IMR-90 (cell line): Measurements from ENCODE around the gene SPATA2. TPM values are rescaled to one million over a fixed set of nuclear protein-coding genes. Genes with fewer than 3 reads are reported as not detected.

Source experiments
- ATAC-seq: fragments of 200-7000 bp; cut with Tn5 transposase; 2 replicates; pipeline ENCODE4 v1.9.1; 2020; ENCODE audit warnings: low read depth, mild to moderate bottlenecking, moderate library complexity
- BruUV-seq: library from RNA; stranded (reverse); fragments of 400-500 nt; replicated peaks from 2 replicates; lab custom pipeline; 2021; lab: Mats Ljungman, UMichigan
- CTCF ChIA-PET: fragments of 300-600 bp; formaldehyde crosslinking; extraction: SDS; loops from one replicate; lab custom pipeline; 2021; ENCODE audit warnings: antibody characterized with exemption; lab: Yijun Ruan, JAX
- POLR2A ChIA-PET: fragments of 300-600 bp; sonication (Branson Sonifier 250); formaldehyde crosslinking; loops from one replicate; lab custom pipeline; 2022; ENCODE audit warnings: antibody characterized with exemption; ENCODE audit not compliant: unreplicated experiment; lab: Charles Lee
- DNase-seq: peaks from one replicate; pipeline ENCODE4 v3.0.0; 2013
- H2AFZ ChIP-seq: replicated peaks from 2 replicates; pipeline ENCODE3; 2013; ENCODE audit warnings: low read length, mild to moderate bottlenecking; ENCODE audit not compliant: poor library complexity
- H2AK5ac ChIP-seq: 2 replicates; pipeline ENCODE4 v1.6.1; 2013; ENCODE audit warnings: low read depth, low read length, inconsistent platforms
- H2AK9ac ChIP-seq: replicated peaks from 2 replicates; pipeline ENCODE3; 2013; ENCODE audit warnings: mild to moderate bottlenecking, low read depth, low read length, moderate library complexity; ENCODE audit not compliant: poor library complexity
- H2BK120ac ChIP-seq: 2 replicates; pipeline ENCODE4 v1.6.1; 2013; ENCODE audit warnings: low read depth, low read length, inconsistent platforms
- H2BK15ac ChIP-seq: 3 replicates; pipeline ENCODE4 v1.6.1; 2013; ENCODE audit warnings: low read depth, low read length, inconsistent platforms
- H2BK20ac ChIP-seq: 2 replicates; pipeline ENCODE4 v1.6.1; 2013; ENCODE audit warnings: low read depth, mild to moderate bottlenecking, inconsistent platforms, low read length, moderate library complexity
- H2BK5ac ChIP-seq: 2 replicates; pipeline ENCODE4 v1.6.1; 2013; ENCODE audit warnings: mild to moderate bottlenecking, low read depth, low read length, inconsistent platforms; ENCODE audit not compliant: poor library complexity, severe bottlenecking
- H3K14ac ChIP-seq: replicated peaks from 2 replicates; pipeline ENCODE4 v1.6.1; 2013; ENCODE audit warnings: low read depth, low read length, inconsistent platforms
- H3K18ac ChIP-seq: 2 replicates; pipeline ENCODE4 v1.6.1; 2013; ENCODE audit warnings: low read depth, low read length, control low read depth
- H3K23ac ChIP-seq: 2 replicates; pipeline ENCODE4 v1.6.1; 2013; ENCODE audit warnings: low read depth, low read length, inconsistent platforms
- H3K27ac ChIP-seq: 2 replicates; pipeline ENCODE4 v1.5.1; 2013; ENCODE audit warnings: mild to moderate bottlenecking, control low read depth, low read length; ENCODE audit not compliant: insufficient read depth
- H3K27me3 ChIP-seq: 2 replicates; pipeline ENCODE4 v1.6.1; 2013; ENCODE audit warnings: low read length; ENCODE audit not compliant: control insufficient read depth, insufficient read depth
- H3K36me3 ChIP-seq: 2 replicates; pipeline ENCODE4 v1.6.1; 2013; ENCODE audit warnings: low read length, mixed read lengths; ENCODE audit not compliant: control insufficient read depth, insufficient read depth
- H3K4ac ChIP-seq: 2 replicates; pipeline ENCODE4 v1.6.1; 2013; ENCODE audit warnings: low read depth, low read length, inconsistent platforms
- H3K4me1 ChIP-seq: 2 replicates; pipeline ENCODE4 v1.6.1; 2013; ENCODE audit warnings: low read length, mixed read lengths; ENCODE audit not compliant: control insufficient read depth, insufficient read depth
- H3K4me2 ChIP-seq: 2 replicates; pipeline ENCODE4 v1.6.1; 2013; ENCODE audit warnings: low read depth, mild to moderate bottlenecking, control low read depth, low read length, moderate library complexity
- H3K4me3 ChIP-seq: 2 replicates; pipeline ENCODE4 v1.5.1; 2013; ENCODE audit warnings: low read depth, mild to moderate bottlenecking, control low read depth, low read length, moderate library complexity; ENCODE audit not compliant: insufficient read depth
- H3K56ac ChIP-seq: 2 replicates; pipeline ENCODE4 v1.6.1; 2013; ENCODE audit warnings: low read length, inconsistent platforms; ENCODE audit not compliant: insufficient read depth; ENCODE audit errors: extremely low read depth
- H3K79me1 ChIP-seq, 2 experiments: 2 replicates each; pipeline ENCODE4 v1.6.1; 2013; ENCODE audit warnings: low read length in 2 of 2, inconsistent platforms in 1 of 2, low read depth in 1 of 2
- H3K9ac ChIP-seq: 2 replicates; pipeline ENCODE4 v1.6.1; 2013; ENCODE audit warnings: low read depth, low read length, control low read depth
- H3K9me1 ChIP-seq: 2 replicates; pipeline ENCODE4 v1.6.1; 2013; ENCODE audit warnings: low read length, inconsistent platforms; ENCODE audit not compliant: insufficient read depth
- H3K9me3 ChIP-seq: 2 replicates; pipeline ENCODE4 v1.6.1; 2013; ENCODE audit warnings: low read length; ENCODE audit not compliant: control insufficient read depth, insufficient read depth
- H4K20me1 ChIP-seq: 2 replicates; pipeline ENCODE4 v1.6.1; 2013; ENCODE audit warnings: low read length, inconsistent platforms; ENCODE audit not compliant: insufficient read depth
- H4K5ac ChIP-seq: 2 replicates; pipeline ENCODE4 v1.6.1; 2013; ENCODE audit warnings: mild to moderate bottlenecking, low read depth, low read length, control low read depth
- H4K8ac ChIP-seq, 2 experiments: 2 replicates each; pipeline ENCODE4 v1.6.1; 2013; ENCODE audit warnings: low read depth in 2 of 2, low read length in 2 of 2, control low read depth in 1 of 2, inconsistent platforms in 1 of 2
- H4K91ac ChIP-seq: 2 replicates; pipeline ENCODE4 v1.6.1; 2013; ENCODE audit warnings: low read depth, low read length, inconsistent platforms; ENCODE audit not compliant: insufficient read depth
- BHLHE40 ChIP-seq: fragments of 150-350 bp; IDR thresholded peaks from 2 replicates; pipeline ENCODE4 v1.6.1; 2016; ENCODE audit warnings: mild to moderate bottlenecking, low read depth, low read length
- CEBPB ChIP-seq: IDR thresholded peaks from 2 replicates; pipeline ENCODE4 v1.6.1; 2012; ENCODE audit warnings: low read depth, low read length, improper control_type of control experiment
- CHD1 ChIP-seq: IDR thresholded peaks from 2 replicates; pipeline ENCODE4 v1.6.1; 2012; ENCODE audit warnings: low read depth, low read length, improper control_type of control experiment
- CTCF ChIP-seq: conservative IDR thresholded peaks from 2 replicates; pipeline ENCODE4 v1.5.1; 2012; ENCODE audit warnings: mild to moderate bottlenecking, low read depth, low read length, improper control_type of control experiment
- ELK1 ChIP-seq: fragments of 150-350 bp; IDR thresholded peaks from 2 replicates; pipeline ENCODE4 v1.6.1; 2016; ENCODE audit warnings: low read depth, mild to moderate bottlenecking, low read length, moderate library complexity, borderline replicate concordance
- FOS ChIP-seq: fragments of 150-350 bp; IDR thresholded peaks from 2 replicates; pipeline ENCODE4 v1.6.1; 2016; ENCODE audit warnings: low read depth, low read length
- MAFK ChIP-seq: IDR thresholded peaks from 2 replicates; pipeline ENCODE4 v1.6.1; 2012; ENCODE audit warnings: low read depth, low read length, improper control_type of control experiment
- MAZ ChIP-seq: IDR thresholded peaks from 2 replicates; pipeline ENCODE4 v1.6.1; 2012; ENCODE audit warnings: low read depth, mild to moderate bottlenecking, low read length, improper control_type of control experiment, moderate library complexity, borderline replicate concordance
- NFE2L2 ChIP-seq: fragments of 150-350 bp; IDR thresholded peaks from 2 replicates; pipeline ENCODE4 v1.6.1; 2016; ENCODE audit warnings: low read depth, mild to moderate bottlenecking, low read length
- POLR2A ChIP-seq: IDR thresholded peaks from 2 replicates; pipeline ENCODE4 v1.6.1; 2012; ENCODE audit warnings: mild to moderate bottlenecking, low read depth, low read length
- RAD21 ChIP-seq: IDR thresholded peaks from 2 replicates; pipeline ENCODE4 v1.6.1; 2012; ENCODE audit warnings: low read length, improper control_type of control experiment
- RCOR1 ChIP-seq: IDR thresholded peaks from 2 replicates; pipeline ENCODE4 v1.6.1; 2012; ENCODE audit warnings: mild to moderate bottlenecking, low read length, improper control_type of control experiment; ENCODE audit not compliant: insufficient replicate concordance
- SMC3 ChIP-seq: fragments of 150-350 bp; IDR thresholded peaks from 2 replicates; pipeline ENCODE4 v1.6.1; 2016; ENCODE audit warnings: low read depth, mild to moderate bottlenecking, antibody characterized with exemption, low read length, moderate library complexity
- USF2 ChIP-seq: fragments of 150-350 bp; IDR thresholded peaks from 2 replicates; pipeline ENCODE4 v1.6.1; 2017; ENCODE audit warnings: mild to moderate bottlenecking, antibody characterized with exemption, low read length, low read depth
- WGBS, 2 experiments: methylation state at CpG; one replicate each; pipeline versions ENCODE4 v1.1.5 to v1.1.7; 2013; ENCODE audit warnings: missing lambda C conversion rate in 2 of 2; ENCODE audit not compliant: insufficient read length in 1 of 2; ENCODE audit errors: extremely low coverage in 2 of 2; 5-methylcytosine and 5-hydroxymethylcytosine counted together
- dilution Hi-C: fragments of 300-500 bp; cut with HindIII; formaldehyde crosslinking; loops from one replicate; pipeline ENCODE4 v1.14.3; 2018; ENCODE audit warnings: low sequenced_read_pairs; ENCODE audit not compliant: unreplicated experiment
- in situ Hi-C: fragments of 300-500 bp; cut with MboI; formaldehyde crosslinking; loops from 3 replicates; pipeline ENCODE4 v1.14.3; 2019; ENCODE audit warnings: low sequenced_read_pairs, inconsistent platforms, mixed read lengths
- intact Hi-C: fragments of 100-400 bp; cut with micrococcal nuclease; formaldehyde crosslinking; loops from 2 replicates; pipeline ENCODE4 v1.10.0; 2022
- polyA plus RNA-seq, 3 experiments: library from polyadenylated mRNA; depleted of rRNA; stranded (reverse); fragments of >200 nt; gene quantifications; 2 replicates each; pipeline ENCODE4 v1.2.3, GENCODE V29; 2012; ENCODE audit warnings: low replicate concordance in 1 of 3
- total RNA-seq: library from RNA; depleted of rRNA; stranded (reverse); fragments of >200 nt; gene quantifications from 2 replicates; pipeline ENCODE4 v1.2.3, GENCODE V29; 2012

The SPATA2 gene
- total and polyA plus RNA-seq, 2 of the 4 experiments (the other 2 are of a cell fraction), result 1.3 to 4.5 TPM

GRCh38 chr20:49862607-49863200 is 52.6 kb downstream of the SPATA2 start:
- POLR2A ChIA-PET, result no interaction called here

More at GRCh38 chr20:49862607-49863200, 52.6 kb downstream of the SPATA2 start:
- H3K4me1 ChIP-seq, result peaks cover 2% of the 10 kb centered on the region; the same call in 1 of the 2 replicates
- no peak overlapping the region for H2AFZ ChIP-seq
- H3K14ac ChIP-seq, result no peak overlapping the region
- H3K9me1 ChIP-seq, result 0 out of 2 replicates have a peak, but pooled peaks cover 4% of the 10 kb centered on the region
- CTCF ChIA-PET, result interaction anchor here (0.6 kb wide), 1 partner anchor 1045 kb away, joined by 3 read pairs; no protein-coding TSS in a partner anchor
- no peaks in the 10 kb centered on the region for H3K27me3 ChIP-seq
- no peak overlapping the region for H2BK15ac ChIP-seq
- H2BK120ac ChIP-seq, result no peak overlapping the region
- H3K27ac ChIP-seq, result no peak overlapping the region
- in situ Hi-C loops, result loop anchor here (25.0 kb wide), 1 partner anchor 525 kb away; no protein-coding TSS in a partner anchor
- H4K91ac ChIP-seq, result no peak overlapping the region
- no peak overlapping the region for H2AK5ac ChIP-seq
- no peaks in the 10 kb centered on the region for H4K20me1 ChIP-seq
- no peak overlapping the region for H4K8ac ChIP-seq
- H2AK9ac ChIP-seq, result no peak overlapping the region
- no peak for DNase-seq
- no peak overlapping the region for H3K18ac ChIP-seq
- H3K23ac ChIP-seq, result no peak overlapping the region
- no peak for ATAC-seq
- H2BK20ac ChIP-seq, result no peak overlapping the region
- no peak overlapping the region for H3K4ac ChIP-seq
- H3K4me2 ChIP-seq, result no peak overlapping the region
- H3K9ac ChIP-seq, result no peak overlapping the region
- dilution Hi-C loops, result no loop called here
- no peaks in the 10 kb centered on the region for H3K9me3 ChIP-seq
- H4K5ac ChIP-seq, result no peak overlapping the region
- no TSS peak for BruUV-seq
- TF ChIP-seq ELK1, result no peak
- TF ChIP-seq MAZ, result no peak
- no peak for TF ChIP-seq USF2
- no peak for TF ChIP-seq SMC3
- no peak for TF ChIP-seq CTCF
- TF ChIP-seq RAD21, result no peak
- no peak for TF ChIP-seq RCOR1
- TF ChIP-seq BHLHE40, result no peak
- no peak for TF ChIP-seq POLR2A
- TF ChIP-seq NFE2L2, result no peak
- no peak for TF ChIP-seq CEBPB
- TF ChIP-seq FOS, result no peak
- no peak for TF ChIP-seq MAFK
- no peak for TF ChIP-seq CHD1
- WGBS, 2 experiments, result no CpG with 5 or more reads among the region's 6 CpGs
- no peaks in the 10 kb centered on the region for H3K79me1 ChIP-seq
- H3K36me3 ChIP-seq, result peaks cover 17% of the 10 kb centered on the region
- H3K56ac ChIP-seq, result no peak overlapping the region
- no peak overlapping the region for H3K4me3 ChIP-seq
- intact Hi-C loops, result no loop called here
- no peak overlapping the region for H2BK5ac ChIP-seq
